Inflammatory macrophage (primary cell): ENCODE measurements around the gene FOXRED2.
"Not testable (repeated sequence)": the region's sequence is repeated elsewhere in the genome, so short reads cannot be mapped to it uniquely, and the experiment has no call there.

Experiments
- DNase-seq, 2 donors: peaks; one replicate each; pipeline ENCODE4 v3.0.0-alpha.2; 2020 to 2022

FOXRED2 gene

DNA sequence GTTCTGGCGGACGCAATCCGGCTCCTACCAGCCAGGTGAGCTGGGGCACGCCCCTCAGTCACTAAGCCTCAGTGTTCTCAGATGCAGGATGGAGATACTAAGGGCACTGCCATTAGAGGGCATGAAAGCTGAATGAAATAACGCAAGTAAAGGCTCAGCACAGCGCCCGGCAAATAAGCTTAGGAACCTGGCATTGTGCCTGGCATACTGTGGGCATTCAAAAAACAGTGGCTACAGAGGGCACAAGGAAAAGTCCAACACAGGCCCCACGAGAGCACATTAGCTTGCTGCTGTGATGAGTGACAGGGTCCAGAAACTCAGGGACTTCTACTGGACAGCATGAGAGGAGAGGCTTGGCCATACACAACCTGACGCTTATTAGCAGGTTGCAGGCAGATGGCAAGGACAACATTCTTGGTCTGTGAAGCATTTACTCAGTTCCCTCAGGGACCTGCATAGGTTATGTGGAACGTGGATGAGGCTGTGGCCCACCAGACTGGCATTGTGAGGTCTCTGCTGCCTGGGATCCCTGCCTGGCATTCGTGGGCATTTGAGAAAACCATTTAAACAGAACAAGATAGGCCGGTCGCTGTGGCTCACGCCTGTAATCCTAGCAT lies 37.6 kb downstream of the FOXRED2 start:
- DNase-seq: no peak

DNA sequence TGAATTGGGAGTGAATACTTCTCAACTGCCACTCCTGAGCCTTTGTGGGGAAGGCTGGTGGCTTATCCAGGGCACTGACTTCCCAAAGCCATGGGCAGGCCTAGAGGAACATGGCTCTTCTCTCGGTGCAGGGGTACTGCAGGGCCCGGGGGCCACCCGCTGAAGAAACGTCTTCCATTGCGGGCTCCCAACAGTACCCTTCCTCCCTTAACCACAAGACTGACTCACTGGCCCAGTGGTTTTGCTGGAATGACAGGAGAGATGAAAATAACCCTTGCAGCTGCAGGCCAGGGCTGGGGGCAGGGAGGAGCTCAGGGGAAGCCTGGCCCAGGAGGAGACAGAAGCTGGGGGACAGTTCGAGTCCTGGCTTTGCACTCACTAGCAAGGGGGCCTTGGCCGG lies 38.9 kb downstream of the FOXRED2 start:
- DNase-seq: peak in 1 of 2 donors; percentile 36

DNA sequence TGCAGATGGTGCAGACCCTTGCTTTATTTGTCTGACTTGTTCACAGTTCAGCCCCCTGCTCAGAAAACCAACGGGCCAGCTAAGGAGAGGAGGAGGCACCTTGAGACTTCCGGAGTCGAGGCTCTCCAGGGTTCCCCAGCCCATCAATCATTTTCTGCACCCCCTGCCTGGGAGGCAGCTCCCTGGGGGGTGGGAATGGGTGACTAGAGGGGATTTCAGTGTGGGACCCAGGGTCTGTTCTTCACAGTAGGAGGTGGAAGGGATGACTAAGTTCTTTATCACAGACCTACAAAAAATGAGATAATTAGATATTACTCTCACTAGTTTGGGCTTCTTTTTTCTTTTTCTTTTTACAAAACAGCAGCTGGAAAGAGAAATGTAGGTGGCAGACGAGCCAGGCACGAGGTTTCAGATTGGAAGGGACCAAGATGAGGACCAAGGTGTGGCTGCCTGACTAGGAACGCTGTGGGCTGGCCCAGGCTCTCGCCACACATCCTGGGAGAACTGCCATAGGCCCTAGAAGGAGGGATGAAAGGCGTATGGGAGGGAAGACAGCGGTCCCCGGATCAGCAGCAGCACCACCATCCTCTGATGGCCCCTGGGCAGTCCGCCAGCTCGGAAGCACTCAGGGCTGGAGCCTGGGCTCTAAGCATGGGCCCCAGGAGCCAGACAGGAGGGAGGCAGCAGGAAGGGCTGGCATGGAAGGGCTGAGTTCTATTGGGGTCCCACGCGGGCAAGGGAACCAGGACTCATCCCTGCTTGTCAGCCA lies 39.6 kb downstream of the FOXRED2 start:
- DNase-seq: no peak

DNA sequence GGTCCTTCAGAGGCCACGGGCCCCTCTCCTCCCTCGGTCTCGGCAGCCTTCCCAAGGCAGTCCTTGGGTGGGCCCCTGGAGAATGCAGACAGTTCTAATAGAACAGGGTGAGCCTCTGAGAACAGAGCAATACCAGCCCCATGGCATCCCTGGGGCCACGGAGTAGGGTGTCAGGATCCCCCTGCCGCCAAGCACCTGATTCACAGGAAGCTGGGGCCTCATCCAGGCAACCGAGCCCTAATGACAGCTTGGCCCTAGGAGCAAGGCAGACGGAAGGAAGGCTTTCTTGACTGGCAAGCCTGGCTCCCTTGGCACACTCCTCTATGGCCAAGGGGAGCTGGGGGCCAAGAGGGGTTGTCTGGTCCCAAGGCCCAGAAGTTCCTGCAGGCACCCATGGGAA lies 40.6 kb downstream of the FOXRED2 start:
- no peak for DNase-seq

DNA sequence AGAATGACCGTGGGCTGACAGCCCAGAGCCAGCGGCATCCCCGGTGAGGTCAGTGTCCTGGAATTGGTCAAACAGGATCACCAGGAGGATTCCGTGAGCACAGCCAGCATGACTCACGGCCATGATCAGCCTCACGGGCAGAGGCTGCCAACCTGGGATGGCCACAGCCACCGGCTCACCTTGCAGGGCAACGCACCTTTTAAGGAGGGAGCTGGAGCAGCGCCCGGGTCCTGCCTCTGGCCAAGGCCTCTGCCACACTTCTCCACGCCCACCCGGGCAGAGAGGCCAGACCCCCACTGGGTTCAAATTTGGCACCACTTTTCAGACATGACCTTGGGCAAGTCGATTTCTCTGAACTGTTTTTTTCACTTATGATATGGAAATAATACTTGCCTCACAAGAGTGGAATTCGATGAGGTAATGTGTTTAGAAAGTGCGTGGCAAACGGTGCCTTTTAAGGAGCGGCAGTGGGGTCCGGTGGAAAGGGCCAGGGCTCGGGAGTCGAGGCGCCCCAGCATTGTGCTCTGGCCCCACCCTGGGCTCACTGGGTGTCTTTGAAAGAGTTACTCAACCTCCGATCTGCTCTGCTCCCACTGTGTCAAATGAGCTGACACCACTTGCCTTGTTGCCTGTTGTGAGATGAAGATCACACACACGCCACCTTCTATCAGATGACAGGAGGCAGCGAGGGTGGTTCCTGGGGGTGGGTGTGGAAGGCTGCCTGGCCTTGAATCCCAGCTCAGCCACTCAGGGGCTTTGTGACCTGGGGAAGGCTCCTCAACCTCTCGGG lies 41.4 kb downstream of the FOXRED2 start:
- DNase-seq: no peak

DNA sequence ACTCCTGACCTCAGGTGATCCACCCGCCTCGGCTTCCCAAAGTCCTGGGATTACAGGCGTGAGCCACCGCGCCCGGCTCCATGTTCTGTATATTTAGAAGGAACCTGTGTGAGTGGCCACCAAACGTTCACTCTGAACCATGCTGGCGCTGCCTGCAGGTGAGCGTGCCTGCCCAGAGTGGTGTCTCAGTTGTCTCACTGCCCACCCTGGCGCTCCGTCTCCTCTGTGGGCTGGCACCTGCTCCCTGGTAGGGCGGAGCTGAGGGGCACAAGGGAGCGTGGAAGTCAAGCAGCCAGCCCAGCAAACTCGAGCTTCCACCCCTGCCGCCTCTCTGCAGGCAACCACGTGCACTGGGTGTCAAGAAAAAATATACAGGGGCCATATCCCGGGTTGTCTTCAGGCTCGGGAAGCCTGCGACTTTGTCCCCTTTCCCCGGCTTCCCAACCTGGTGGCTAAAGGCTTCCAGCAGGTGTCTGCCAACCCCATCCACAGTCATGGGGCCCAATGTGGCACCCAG lies 42.1 kb downstream of the FOXRED2 start:
- DNase-seq: no peak

DNA sequence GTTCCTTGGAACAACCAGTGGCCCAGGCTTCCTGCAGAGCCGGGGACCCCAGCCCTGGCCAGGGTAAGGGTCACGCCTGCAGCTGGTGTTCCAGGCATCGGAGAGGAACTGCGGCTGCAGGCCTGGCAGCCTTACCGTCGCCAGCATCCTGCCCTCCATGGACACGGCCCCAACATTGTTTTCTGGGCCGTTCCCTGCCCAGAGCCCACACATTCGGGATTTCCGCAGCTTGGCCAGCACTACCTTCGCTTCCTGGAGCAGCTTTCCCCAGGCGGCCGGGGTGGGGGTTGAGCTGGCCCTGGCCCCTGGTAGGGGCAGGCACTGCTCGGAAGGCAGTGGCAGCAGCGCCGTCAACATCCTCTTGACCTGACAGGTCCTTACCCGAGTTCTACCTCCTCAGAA lies 43.1 kb downstream of the FOXRED2 start:
- no peak for DNase-seq

DNA sequence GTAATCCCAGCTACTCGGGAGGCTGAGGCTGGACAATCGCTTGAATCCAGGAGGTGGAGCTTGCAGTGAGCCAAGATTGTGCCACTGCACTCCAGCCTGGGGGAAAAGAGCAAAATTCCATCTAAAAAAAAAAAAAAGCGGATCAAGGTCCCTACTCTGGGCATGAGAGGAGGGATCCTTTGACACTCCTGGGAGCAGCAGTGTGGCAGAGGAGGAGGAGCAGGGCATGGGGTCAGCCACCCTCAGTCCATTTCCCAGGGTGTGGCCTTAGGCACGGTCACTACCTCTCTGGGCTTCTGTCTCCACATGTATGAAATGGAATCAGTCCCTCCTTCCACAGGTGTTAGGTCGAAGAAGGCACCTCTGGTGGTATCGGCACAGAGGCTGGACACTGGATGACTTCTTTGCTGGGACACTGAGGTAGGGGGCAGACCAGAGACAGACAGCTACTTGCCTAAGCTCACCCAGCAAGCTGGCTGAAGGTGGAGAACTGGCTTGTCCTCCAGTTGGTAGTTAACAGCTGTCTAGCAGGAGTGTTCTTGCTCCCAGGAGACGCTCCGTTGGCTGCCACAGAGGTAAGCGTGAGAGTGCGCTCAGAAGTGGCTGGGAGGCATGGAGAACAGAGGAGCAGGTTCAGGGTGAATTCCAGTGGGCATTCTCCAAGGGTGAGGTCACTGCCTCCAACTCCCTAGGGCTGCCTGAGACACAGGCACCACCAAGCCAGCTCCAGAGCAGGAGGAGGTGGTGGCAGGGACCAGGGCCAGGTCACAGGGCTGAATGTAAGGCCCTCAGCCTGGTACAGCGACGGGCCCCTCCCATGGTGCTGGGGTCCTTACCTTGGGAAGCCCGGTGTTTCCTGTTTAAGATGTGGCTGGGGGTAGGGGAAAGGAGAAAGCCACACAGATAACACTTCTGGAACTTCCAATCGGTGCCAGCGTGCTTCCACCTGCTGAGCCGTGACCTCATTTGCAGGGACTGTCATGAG lies 44.9 kb downstream of the FOXRED2 start:
- DNase-seq: no peak

DNA sequence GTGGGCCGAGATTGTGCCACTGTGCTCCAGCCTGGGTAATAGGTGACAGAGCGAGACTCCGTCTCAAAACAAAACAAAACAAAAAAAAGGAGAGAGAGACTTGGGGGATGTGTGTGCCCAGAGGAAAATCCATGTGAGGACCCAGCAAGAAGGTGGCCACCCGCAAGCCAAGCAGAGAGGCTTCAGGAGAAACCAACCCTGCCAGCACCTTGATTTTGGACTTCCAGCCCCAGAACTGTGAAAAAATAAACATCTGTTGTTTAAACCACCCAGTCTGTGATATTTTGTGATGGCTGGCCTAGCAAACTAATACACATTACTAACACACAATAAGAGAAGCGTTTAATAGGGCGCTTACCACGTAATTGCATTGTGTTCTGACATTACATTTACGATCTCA lies 46.6 kb downstream of the FOXRED2 start:
- no peak for DNase-seq

DNA sequence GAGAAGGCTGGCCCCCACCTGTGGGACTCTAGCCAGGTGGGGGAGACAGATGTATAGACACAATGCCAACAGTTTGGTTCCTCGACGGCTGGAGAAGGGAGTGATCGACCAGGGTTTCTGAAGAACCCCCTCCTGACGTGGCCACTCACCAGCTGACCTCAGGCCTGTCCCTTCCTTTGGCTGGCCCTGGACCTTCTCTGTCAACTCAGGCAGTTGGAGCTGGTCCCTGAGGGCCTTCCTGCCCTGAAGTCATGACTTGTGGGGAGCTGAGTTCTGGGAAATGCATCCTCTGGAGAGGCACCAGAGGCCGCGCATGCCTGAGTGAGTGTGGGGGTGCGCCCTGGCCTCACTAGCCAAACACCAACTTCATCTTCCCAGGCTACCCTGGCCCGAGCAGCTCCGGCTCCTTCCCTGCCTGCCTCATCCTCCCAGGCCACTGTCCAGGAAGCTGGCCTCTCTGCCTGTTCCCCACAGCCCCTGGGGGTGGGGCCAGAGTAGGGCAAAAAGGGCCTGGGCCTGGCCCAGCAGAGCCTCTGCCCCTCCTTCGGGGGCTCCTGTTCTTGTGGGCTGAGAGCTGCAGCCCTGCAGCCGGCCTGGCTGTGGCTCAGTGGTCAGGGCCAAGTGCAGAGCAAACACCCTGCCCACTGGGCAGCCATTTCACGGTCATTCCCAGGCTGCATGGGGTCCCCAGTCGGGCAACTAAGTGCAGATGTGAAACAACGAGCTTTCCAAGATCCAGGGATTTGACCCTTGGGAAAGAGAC lies 49.0 kb downstream of the FOXRED2 start:
- no peak for DNase-seq

DNA sequence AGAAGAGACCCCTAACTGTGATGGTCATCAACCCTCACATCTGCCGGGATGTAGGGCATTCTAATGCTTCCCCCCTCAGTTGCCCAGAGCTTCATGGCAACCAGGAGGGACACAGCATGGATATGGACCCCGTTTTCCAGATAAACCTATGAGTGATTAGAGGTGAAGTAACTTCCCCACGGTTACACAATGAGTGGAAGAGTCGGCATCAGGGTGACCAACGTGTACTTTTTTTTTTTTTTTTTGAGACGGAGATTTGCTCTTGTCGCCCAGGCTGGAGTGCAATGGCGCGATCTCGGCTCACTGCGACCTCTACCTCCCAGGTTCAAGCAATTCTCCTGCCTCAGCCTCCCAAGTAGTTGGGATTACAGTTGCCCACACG lies 50.4 kb downstream of the FOXRED2 start:
- peak in 1 of 2 donors; percentile 19 for DNase-seq

DNA sequence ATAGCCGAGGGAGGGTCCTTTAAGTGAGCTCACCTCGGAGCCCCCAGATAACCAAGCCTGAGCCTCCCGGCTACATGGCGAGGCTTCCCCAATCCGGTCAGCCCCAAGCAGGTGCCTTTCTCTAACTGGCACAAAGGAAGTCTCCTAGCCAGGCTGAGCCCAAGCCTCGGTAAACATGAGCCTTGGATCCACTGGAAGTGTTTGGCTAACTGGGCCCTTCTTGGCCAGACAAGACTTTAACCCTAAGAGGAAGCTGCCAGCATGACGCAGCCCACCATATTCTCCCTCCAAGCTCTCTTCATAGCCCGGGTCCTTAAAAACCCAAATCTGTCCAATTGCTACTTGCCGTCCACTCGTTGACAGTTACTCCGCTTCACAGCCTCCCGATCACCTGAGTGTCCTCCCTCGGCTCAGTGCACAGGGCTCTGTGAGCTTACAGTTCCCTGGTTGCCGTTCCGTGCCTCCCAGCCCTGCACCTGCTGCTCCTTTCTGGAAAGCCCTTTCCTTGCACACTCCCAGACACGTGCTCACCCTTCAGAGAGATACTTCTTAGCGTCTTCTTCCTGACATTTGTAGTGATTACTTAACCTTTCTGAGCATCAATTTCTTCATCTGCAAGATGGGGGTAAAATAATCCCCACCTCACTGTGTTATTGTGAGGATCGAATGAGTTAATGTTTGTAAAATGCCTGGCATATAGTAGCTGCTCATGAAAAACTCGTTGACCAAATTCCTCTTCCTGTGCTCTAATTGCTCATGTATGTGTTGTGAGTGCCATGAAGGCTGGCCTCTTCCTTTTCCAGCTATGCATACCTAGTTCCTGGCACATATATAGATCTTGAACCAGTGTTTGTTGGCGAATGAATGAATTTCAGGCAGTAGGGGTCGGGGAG lies 51.0 kb downstream of the FOXRED2 start:
- no peak for DNase-seq

DNA sequence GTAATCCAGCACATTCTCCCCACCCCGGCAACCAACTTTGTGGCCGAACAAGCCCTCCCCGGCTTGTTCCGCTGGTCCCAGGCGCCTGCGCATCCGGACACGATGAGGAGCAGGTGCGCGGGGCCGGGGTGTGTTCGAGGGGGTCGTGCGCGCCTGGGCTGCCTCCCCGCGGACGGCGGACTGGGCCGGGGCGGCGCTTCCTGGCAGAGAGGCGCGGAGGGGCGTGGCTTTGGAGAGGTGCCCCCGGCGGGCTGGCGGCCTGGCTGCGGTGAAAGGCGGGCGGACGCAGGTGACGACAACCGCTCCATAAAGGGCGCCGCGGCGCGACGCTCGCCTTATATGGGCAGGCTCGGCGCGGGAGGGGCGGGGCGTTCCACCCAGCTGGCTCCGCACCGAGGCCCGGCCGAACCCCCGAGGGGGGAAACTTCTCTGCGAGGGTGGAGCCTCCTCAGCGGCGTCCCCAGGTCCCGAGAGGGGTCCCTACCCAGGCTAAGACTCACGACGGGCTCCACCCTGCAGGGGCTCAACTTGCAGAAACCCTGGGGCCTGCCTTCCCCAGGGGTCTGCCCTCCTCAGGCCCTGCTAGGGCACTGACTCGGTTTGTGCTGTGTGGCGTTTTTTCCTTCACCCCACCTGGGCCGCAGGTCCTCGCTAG lies 51.8 kb downstream of the FOXRED2 start:
- peak; percentile 40 to 78 for DNase-seq

DNA sequence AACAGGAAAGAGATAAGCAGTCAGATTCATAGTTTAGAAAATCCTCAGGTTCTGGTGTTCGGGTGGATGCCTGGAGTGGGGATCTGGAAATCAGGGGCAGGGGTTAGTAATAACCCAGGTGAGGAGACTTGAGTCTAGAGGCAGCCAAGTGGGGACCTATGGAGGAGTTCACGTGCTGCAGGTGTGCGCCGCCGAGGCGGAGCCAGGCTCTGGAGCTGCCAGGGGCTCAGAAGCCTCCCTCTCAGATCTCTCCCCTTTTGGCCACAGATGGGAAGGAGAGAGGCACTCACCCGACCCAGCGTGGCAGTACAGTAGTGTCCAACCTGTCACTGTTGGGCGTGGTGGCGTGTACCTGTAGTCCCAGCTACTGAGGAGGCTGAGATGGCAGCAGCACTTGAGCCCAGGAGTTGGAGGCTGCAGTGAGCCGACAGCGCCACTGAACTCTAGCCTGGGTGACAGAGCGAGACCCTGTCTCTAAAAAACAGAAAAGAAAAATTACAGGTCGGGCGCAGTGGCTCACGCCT lies 52.9 kb downstream of the FOXRED2 start:
- no peak for DNase-seq

DNA sequence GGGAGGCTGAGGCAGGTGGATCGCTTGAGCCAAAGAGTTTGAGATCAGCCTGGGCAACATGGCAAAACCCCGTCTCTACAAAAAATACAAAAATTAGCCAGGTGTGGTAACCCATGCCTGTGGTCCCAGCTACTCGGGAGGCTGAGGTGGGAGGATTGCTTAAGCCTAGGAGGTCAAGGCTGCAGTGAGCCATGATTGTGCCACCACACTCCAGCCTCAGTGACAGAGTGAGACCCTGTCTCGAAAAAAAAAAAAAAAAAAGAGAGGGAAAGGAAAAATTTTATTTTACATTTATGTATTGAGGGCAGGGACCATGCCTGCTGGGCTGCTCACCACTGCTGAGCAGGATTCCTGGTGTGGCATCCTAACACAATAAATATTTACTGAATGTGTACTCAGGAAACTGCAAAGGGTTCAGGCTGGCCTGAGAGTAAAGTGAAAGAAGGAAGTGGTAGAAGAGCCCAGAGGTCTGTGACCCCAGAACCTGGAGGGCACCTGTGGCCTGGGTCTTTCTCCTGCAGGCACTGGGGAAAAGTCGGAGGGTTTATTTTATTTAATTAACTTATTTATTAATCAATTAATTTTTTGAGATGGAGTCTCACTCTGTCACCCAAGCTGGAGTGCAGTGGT lies 53.7 kb downstream of the FOXRED2 start:
- DNase-seq: not testable (repeated sequence)

DNA sequence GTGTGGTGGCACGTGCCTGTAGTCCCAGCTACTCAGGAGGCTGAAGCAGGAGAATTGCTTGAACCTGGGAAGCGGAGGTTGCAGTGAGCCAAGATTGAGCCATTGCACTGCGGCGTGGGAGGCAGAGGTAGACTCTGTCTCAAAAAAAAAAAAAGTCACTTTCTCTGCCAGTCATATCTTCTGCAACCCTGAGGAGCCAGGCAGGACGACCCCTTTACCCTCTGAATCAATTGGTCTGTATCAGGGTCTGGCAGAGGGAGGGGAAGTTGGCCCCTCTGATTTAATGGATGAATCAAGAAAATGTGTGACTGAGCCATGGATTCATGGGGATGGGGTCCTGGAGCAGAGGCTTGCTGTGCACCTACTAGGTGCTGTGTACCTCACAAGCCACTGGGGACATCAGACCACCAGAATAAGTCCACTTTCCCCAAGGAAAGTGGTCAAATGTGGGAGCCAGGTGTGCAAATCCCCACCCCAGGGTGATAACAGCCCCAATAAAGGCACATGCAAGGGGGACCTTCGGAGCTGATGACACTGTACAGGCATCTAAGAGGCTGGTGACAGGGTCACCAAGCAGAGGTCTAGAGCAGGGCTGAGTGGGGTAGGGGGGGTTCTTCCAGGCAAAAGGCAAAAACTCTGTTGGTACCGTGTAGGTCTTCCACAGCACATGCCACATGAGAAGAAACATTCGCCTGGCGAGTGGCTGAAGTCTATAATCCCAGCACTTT lies 54.4 kb downstream of the FOXRED2 start:
- DNase-seq: no peak

DNA sequence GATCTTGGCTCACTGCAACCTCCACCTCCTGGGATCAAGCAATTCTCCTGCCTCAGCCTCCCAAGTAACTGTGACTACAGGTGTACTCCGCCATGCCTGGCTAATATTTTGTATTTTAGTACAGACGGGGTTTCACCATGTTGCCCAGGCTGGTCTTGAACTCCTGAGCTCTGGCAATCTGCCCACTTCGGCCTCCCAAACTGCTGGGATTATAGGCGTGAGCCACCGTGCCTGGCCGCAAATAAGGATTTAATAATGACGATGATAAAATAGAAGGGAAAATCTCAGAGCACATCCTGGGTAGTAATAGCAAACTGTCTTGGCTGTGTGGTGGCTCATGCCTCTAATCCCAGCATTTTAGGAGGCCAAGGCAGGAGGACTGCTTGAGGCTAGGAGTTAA lies 55.9 kb downstream of the FOXRED2 start:
- not testable (repeated sequence) for DNase-seq

DNA sequence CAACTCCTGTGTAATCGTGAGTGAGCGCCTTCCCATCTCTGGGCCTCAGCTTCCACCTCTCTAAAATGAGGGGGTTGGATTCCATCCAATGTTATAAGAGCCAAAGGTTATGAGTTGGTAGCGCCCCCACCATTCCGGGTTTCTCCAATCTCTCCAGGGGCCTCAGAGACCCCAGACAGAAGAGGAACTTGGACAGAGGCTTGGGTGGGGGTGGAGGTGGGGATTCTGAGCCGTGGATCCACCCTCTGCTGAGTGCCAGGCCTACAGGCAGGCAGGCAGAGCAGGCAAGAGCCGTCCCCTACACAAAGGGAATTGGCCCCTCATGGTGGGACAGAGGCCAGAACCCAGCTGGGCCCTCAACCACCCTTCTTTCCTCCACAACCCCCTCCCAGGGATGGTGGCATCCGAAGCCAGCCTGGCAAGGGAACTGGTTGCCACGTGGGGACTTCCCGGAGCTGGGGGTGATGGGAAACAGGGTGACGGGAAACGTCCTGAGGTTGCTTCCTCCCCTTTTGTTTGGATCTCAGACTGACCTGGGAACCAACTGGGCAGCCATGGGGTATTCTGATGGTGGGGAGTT lies 57.2 kb downstream of the FOXRED2 start:
- DNase-seq: no peak
